Measurements from ENCODE around the gene MXI1.

GRCh38 chr10:110335314-110336064, 128.1 kb downstream of the MXI1 start:
- no peak for TF ChIP-seq CTCF (IDR thresholded peaks at IDR 0.05)
- no peak for TF ChIP-seq POLR2A (IDR thresholded peaks at IDR 0.05)

All from uterus (tissue), 2 donors.